GM18505 (cell line): ENCODE data around the gene STPG2.

Experiments used
- ATAC-seq: cut with Tn5 transposase; IDR thresholded peaks from one replicate; pipeline ENCODE4 v1.9.1; 2021; ENCODE audit not compliant: unreplicated experiment
- POLR2A ChIP-seq: IDR thresholded peaks from 4 replicates; pipeline ENCODE4 v1.6.1; 2011; ENCODE audit warnings: borderline replicate concordance; ENCODE audit not compliant: insufficient read depth, insufficient read length; ENCODE audit errors: extremely low read depth

Gene STPG2

DNA sequence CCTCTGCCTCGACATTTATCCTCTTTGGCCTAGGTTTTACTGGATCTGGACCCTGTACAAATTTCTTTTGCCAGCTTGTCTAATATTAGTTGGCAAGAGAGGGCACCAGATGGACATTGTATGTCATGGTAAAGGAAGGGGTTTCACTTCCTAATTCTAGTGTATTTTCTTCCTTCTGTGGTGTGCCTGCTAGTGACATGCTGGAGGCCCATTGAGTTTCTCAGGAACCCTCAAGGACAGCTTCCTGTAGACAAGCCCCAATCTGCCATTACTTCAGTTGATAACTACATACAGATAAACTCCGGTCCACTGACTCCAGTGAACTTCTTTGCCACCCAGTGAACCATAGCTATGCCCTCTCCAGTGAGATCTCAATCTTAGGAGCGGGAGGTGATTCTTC, 116.9 kb downstream of the STPG2 start:
- no peak for TF ChIP-seq POLR2A
- no peak for ATAC-seq

DNA sequence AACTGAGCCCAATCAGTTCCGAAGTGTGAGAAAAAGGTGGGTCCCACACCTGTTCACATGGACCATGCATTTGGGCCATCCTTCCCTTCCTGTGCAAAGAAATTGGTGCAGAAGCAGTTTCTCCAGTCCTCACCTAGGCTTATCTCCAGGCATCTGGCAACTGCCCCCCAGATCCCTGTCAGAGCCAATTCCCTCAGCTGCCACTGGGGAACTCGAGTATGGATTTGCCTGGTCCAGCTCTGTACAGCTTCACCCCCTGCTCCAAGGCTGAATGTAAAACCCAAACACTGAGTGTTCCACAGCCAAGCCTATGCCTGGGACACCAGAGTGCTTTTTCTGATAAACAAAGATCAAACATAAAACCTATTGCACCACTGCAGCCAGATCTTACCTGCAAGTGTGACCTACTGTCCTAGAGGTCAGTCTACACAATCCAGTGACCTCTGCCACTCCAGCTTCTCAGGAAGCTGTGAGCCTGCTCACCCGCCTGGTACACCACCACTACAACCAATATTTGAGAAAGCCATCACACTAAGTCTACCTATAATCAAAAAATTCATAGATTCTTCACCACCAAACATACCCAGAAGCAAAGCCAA, 136.4 kb downstream of the STPG2 start:
- no peak for ATAC-seq

DNA sequence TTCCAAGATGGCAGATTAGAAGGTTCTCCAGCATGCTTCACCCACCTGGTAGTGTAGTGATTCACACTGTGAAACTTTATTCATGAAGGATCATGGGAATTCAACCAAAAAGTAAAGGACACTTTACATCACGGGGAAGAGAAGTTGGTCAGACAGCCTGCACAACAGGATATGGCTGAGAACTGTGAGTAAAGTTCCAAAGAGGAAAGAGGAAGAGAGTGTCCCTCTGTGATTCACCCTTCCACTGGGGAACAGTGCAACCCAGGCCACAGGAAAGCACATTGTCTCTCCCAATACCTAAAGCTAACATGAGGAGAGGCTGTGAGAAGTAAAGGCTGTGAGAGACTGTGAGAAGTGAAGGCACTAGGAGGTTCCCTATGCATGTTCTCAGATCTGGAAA, 137.2 kb downstream of the STPG2 start:
- TF ChIP-seq POLR2A, result no peak
- no peak for ATAC-seq

More for the DNA sequence above, 136.4 kb downstream of the STPG2 start:
- TF ChIP-seq POLR2A, result no peak

DNA sequence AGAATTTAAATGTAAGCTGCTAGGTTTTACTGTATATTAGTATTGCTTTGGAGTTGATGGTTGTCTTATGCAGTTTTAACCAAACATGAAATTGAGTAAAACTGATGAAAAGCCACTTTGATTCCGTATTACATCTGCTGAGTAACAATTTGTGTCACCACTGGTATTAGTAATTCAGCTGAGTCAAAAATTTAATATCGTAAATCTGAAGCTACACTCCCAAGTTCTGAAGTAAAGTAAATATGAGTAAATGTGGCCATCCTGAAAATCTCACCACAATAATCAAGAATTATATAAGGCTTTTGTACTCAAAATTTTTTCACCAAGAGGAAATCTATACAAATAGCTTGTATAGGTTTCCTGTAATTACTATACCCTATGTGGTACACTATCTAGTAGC, 142.3 kb downstream of the STPG2 start:
- TF ChIP-seq POLR2A, result no peak
- ATAC-seq, result no peak

DNA sequence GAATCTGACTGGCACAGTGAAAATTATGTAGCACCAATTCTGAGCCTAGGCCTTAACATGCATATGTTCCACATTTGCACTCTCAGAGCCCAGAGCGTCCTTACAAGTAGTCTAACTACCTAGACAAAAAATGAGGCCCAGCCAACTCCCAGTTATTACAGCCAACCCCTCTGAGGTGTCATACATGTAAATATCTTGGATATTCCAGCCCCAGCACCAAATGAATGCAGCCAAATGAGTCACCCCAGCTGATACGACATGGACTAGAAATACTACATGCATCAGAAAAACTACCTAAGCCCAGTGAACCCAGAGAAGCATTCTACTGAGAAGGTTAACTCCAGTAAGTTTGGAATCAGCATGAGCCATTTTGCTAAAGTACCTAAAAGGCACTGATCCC, 145.1 kb downstream of the STPG2 start:
- no peak for ATAC-seq
- no peak for TF ChIP-seq POLR2A

DNA sequence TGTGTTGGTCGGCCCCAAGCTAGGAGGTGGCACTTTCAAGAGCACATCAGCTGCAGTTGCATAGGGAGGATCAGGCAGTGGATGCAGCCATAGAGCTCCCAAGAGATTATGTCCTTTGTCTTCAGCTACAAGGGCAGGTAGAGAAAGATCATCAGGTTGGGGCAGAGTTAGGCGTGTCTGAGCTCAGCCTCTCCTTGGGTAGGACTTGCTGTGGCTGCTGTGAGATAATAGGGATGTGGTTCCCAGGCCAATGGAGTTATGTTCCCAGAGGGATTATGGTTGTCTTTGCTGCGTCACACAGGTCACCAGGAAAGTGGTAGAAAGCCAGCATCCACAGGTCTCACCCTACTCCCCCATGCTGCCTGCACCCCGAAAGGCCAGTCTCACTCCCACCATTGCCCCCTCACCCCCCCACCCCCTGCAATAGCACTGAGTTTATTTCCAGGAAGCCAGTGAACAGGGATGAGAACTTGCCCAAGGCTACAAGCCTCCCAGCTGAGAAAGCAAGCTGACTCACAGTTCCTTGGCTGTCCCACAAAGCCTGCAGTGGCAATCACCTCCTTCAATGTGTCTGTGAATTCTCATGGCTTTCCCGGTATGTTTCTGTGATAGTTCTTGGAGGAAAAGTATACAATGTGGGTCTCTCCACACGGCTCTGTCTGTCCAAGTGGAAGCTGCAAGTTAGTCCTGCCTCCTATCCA, 148.4 kb downstream of the STPG2 start:
- TF ChIP-seq POLR2A, result no peak
- no peak for ATAC-seq

DNA sequence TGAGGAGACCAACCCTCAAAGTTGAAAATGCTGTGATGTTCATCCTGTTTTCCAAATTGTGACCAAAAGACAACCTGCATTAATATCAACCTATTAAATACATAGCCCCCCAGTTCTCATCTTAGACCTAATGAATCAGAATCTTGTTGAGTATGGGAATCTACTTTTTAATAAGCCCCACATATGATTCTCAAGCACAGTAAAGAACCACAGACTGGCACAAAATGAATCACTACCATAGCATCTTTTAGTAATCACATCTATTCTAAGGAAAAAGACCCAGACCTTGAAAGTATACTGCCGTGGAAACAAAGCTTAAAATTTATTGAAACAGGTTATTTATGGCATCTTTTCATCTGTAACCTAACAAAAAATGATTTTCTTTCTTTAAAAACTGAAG, 152.9 kb downstream of the STPG2 start:
- ATAC-seq, result no peak
- no peak for TF ChIP-seq POLR2A

DNA sequence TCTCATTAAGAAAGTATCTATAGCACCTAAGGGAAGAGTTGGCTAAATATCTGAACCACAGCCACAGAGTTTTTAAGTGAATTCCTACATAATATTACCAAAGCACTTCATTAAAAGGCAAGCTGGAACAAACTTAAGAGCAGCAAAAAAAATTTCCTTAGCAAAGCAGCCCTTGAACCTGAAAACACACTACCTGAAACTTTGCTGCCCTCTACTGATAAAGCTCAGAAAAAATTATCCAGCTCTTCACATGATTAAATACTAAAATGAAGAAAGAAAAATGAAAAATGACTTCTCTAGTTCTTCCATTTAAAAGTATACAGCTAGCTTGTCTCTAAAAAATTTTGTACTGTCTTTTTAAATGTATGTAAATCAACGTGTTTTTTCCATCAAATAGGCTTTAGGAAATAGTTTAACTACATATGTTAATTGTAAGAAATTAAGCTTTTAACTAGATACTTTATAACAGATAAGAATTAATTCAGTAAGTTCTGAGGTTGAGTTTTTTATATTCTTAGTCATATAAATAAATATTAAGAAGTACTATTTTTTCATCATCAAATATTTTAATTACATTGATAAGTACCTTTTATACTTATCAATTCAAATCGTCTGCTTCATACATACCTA, 156.1 kb downstream of the STPG2 start:
- ATAC-seq, result no peak
- TF ChIP-seq POLR2A, result no peak

DNA sequence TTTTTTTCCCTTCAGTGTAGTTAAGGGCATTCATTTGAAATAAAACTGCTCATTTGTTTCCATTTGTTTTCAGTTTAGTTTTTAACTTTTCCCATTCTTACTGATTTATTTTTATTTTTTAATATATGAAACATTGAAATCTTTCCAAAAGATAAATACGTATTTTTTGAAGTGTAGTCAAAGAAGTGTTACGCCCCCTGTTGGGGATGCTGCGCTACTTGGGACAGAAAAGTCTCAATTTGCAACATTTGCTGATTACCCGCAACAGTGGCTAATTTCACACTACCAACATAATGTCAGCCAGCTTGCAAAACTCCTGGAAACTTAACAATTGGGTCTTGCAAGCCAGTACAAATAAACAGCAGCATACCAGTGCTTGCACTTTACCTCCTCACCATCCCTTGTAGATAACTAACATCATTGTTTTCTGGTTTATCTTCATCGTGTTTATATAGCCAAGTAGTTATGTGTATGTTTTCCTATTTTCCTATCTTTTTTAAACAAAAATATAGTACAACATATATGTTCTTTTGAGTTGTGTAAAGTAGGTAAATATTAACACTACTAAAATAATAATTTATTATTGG, 158.6 kb downstream of the STPG2 start:
- ATAC-seq, result no peak
- TF ChIP-seq POLR2A, result no peak

DNA sequence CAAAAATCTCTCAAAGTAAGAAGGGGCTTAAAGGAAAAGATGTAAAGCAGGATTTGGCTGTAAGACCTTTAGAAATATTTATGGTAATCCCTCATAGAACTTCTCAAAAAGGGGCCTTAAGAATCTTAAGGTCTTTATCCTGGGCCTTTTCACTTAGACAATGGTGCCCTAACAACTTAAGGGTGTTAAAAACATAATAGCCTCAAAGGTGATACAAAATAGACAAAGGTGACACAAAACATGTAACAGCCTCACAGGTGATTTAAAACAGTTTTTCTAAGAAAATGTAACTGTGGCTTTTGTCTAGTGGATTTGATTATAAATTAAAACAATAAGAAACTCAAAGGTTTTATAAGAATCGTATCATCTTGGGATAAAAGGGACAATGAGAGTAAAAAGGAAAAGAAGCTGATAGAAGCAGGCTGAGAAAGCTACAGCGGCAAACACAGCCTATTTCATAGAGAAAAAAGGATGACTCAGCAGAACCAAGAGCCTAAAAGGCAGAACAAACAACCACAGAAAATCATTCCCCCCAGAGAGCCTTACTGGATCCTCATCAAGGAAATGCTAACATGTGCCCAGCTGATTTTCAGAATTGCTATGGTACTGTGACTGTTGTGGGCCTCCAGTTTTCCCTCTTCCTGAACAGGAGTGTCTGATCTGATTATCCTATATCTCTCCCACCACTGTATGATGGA, 164.3 kb downstream of the STPG2 start:
- ATAC-seq, result no peak
- no peak for TF ChIP-seq POLR2A

DNA sequence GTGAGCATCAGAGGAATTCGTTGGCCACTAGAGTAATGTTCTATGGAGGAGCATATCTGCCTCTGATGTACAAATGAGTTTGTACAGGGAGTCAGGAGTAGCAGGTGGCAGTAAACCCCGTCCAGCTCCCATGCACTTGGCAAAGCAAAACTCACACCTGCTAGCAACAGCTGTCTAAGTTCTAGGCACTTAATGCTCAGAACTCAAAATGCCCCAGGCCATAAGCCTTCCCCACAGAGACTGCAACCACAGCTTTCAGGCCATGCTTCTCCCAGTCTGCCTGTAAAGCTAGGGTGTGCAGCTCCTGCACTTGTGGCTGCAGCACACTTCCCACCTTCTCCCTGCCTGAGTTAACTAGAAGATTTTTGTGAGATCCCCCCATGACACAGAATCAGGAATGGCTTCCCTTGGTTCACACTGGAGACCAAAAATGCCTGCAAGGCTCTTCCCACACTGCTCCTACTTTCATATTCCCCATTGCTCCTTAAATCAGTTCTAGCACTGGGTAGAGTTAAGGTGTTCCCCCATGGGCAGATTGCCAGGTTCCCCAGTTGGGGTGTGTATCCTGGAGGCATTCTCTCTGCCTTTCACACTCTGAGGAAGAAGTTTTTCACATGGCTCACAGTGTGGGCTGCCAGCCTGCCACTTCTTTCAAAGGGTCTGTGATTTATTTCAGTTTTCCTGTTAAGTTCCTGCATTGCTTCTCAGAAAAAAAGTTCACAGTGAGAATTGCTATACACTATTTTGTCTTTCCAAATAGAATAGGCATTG, 189.9 kb downstream of the STPG2 start:
- TF ChIP-seq POLR2A, result no peak
- no peak for ATAC-seq

DNA sequence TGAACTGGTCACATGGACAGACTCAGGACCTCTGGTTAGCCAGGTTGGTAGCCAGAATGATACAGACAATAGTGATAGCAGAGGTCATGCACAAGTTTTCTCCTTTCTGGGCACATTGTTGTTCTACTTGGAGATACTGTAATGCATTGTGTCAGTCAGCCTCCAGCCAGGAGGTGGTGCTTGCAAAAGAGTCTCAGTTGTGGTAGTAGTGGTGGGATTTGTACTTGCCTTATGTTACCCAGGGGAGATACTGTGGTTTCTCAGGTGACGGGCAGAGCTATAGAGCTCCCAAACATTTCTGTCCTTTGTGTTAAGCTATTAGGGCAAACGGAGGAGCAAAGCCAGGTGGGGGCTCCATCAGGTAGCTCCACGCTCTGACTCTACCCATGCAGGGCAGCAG, 190.5 kb downstream of the STPG2 start:
- no peak for TF ChIP-seq POLR2A

DNA sequence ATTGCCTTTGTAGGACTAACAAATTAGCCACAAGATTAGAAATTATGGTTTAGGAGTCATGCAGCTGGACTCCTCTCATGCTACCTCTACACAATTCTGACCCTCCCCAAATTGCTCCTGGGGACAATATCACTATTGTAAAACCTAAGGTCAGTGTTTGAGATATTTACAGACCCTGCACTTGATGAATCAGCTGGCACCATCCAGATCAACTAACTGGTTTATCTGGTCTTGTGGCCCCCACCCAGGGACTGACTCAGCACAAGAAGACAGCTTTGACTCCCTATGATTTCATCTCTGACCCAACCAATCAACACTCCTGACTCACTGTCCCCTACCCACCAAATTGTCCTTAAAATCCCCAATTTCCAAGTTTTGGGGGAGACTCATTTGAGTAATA, 192.4 kb downstream of the STPG2 start:
- no peak for TF ChIP-seq POLR2A
- no peak for ATAC-seq

More for the DNA sequence above, 190.5 kb downstream of the STPG2 start:
- ATAC-seq, result no peak
